Measurements from ENCODE around the gene GPRC5B. TPM values are rescaled to one million over a fixed set of nuclear protein-coding genes. Genes with fewer than 3 reads are reported as not detected.

Gene GPRC5B
- total RNA-seq, 1 experiment from 2014 or later, result 3.2 TPM

DNA sequence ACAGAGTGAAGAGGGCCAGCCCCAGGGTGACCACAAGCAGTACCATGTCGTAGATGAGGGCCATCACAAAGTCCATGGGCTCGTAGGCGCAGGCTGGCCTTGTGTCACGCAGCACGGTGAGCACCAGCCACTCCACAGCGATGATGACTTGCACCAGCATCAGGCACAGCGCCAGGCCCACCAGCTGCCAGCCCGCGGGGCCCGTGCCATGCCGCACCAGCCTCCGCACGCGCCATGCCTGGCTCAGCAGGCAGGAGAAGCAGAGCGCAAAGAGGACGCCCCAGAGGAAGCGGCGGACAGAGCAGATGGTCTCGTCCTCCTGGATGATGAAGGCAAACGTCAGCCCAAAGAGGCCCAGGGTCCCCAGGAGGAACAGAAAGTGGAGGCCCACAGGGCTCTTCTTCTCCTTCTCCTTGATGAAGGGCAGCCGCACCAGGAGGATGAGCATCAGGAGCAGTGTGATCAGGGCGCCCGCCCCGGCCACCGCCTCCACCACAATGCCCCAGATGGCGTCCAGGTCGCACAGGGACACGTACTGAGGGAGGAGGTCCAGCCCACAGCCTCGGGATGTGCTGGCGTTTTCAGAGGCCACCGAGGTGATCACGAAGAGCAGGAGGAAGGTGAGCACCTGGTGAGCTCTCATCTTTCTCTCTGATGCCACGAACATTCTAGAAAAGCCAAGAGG, 12.3 kb downstream of the GPRC5B start:
- DNase-seq (ENCODE audit: low read depth), result no peak

DNA sequence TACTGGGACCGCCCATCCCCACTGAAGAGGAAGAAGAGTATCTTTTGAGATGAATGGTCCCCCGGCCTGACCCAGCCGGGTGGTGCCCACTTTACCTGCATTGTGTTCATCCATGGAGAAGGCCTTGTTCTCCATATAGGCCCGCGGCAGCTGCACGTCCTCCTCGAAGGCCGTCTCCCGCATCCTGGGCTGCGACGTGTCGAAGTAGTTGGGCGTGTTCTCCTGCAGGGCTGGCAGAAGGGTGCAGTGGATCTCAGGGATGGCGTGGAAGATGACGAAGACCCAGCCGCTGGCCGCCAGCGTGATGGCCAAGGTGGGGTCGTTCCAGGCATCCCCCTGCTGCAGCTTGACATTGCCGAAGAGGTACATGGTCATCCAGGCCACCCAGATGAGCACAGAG, 12.9 kb downstream of the GPRC5B start:
- DNase-seq (ENCODE audit: low read depth), result no peak

DNA sequence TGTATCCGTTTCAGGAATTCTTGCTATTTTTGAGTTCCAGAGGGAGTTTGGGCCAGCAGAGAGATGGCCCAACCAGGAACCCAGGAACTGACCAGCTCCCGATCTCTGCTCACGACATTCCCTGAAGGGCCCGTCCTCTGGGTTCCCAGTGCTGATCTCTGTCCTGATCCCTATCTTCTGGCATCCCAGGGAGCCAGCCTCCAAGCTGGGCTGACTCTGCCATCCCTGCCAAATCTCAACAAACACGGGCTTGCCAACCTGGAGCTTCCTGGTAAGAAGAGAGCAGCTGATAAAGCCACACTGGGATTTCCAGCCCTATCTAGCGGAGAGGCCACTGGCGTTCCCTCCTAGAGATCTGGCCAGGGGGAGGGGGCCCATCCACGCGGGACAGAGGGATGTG, 16.2 kb downstream of the GPRC5B start:
- no peak for DNase-seq (ENCODE audit: low read depth)

DNA sequence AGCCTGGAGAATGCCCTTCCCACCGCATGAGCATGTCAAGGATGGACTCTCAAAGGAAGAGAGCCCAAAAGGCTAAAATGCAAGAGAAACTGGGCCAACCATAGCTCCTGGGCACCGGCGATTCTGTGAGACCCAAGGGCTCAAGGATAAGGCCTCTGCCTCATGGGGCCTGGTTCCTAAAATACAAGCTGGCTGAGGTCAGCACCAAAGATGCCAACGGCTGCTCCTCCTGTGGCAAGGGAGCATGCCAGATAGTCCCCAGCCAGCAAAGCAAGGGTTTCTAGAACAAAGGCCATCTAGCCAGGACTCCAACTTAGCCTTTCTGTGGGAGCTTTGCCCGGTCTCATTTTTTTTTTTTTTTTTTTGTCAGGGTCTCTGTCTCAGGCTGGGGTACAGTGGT, 20.1 kb downstream of the GPRC5B start:
- no peak for DNase-seq (ENCODE audit: low read depth)

DNA sequence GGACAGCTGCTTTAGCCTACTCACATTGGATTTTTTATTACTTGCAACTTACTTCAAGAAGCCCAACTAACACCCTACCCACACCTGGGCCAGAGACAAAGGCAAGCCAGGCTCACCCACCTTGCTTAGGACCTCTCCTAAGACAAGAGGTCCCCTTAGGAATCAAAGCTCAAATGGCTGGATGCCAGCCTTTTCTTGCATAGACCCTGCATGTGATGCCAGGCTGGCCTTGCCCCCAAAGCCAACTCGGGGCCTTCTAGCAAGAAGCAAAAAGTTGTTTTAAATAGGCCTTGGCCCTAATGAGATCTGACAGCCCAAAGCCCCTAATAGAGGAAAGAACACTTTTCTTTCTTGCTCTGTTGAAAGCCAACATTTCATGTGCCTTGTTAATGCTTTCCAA, 20.7 kb downstream of the GPRC5B start:
- DNase-seq (ENCODE audit: low read depth), result no peak

DNA sequence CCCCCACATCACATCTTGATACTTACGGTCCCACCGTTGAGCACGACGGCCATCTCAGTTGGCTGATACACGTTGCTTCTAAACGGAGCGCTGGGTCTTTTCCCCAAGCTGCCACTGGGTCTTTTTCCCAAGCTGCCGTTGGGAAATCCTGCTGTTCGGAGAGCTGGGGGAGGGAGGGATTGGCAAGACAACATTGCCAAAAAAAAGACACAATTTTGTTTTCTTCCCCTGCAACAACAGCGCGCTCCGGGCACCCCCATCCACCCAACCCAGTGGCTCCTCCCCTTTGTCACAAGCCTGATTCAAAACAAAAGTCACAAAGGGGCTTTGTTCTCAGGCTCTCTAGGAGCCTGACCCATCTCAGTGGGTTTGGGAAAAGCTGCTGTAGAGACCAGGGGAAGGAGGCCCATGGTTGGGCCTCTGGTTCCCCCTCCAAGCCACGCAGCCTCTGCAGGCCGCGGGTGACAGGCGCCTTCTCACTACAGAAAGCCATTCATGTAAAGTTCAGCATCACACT, 22.8 kb downstream of the GPRC5B start:
- no peak for DNase-seq (ENCODE audit: low read depth)

DNA sequence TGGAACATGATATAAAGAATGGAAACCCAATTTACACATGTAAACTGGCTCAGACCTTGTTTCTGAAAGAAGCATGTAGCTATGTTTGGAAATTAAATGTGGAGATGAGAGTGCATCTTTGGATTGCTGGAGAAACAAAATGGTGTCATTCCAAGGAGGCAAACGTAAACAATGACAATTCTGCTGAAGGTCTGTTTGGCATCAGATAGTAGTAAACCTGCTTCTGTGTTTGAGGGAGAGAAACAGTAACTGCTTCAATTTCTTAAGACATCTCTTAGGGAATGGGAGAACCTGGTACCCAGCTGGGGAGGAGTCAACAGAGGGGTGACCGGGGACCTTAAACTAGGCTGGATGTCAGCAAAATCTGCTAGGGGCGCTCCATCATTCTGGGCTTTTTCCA, 23.5 kb downstream of the GPRC5B start:
- no peak for DNase-seq (ENCODE audit: low read depth)

DNA sequence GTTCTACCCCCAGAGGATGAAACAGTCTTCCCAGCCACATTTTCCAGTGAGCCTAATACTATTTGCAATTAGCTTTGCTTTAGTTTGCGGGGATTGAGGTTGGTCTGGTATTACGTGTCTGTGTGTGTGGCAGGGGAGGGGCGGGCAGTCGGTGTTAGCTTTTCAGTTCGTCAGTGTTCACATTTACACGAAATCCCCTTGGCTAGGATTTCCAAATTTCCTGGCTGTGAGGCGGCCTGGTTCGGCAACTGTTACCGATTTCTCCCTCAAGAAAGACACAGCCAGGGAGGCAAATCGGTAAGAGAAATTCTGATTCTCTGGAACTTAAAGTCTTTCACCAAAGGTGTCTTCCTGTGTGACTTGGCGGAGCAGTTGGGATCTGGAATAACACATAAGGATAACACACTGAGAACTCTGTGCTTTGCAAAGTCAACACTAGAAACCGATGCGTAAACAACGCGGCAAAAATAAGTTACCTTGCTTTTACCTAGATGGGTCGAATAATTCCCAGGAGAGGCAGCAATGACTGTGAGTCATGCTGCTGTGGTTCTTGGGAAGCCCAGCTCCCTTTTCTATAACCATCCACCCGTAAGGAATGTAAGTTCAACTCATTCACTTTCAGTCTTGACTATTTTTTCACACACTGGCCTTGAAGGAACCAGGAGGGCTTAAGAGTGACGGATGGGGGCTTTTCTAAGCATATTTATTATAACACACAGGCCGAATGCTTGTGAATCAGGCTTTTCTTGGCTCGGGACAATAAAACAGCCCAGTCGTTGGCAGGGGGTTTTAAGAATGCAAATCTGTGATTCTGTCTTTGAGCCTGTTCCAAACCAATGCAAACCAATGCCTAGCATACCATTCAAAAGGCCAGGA, 24.2 kb downstream of the GPRC5B start:
- peak; percentile 75 for DNase-seq (ENCODE audit: low read depth)

DNA sequence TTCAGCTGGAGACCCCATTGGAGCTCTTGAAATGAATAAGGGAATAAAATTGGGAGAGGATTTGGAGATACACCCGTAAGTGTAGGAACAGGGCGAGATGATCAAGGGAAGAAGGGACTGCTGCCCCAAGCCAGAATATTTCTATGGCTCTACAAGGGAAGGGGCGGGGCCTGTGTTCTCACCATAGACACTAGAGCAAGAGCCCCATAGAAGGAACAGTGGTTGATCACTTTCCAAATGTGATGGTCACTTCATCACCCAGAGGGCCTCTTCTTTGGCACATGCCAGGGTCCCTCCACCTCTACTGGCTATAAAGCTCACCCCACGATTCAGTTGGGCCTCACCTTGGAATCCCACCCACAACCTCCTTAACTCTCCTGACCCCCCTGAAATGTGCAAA, 25.0 kb downstream of the GPRC5B start:
- no peak for DNase-seq (ENCODE audit: low read depth)

DNA sequence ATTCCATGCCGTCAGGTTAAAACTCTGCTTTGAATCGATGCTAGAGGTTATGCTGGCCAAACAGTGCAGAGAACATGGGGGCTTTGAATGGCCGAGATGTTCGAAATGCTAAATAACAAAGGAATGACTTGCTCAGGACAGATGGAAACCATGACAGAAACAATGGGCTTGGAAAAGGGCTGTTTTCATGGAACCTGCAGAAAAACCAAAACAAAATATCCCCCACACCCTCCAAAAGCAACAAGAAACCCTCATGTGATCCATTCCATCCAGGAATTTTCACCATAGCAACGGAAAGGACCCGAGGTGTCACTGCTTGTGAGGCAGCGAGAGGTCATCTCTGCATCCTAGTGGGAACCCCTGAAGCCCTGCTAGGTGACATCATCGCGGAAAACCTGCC, 25.5 kb downstream of the GPRC5B start:
- no peak for DNase-seq (ENCODE audit: low read depth)

DNA sequence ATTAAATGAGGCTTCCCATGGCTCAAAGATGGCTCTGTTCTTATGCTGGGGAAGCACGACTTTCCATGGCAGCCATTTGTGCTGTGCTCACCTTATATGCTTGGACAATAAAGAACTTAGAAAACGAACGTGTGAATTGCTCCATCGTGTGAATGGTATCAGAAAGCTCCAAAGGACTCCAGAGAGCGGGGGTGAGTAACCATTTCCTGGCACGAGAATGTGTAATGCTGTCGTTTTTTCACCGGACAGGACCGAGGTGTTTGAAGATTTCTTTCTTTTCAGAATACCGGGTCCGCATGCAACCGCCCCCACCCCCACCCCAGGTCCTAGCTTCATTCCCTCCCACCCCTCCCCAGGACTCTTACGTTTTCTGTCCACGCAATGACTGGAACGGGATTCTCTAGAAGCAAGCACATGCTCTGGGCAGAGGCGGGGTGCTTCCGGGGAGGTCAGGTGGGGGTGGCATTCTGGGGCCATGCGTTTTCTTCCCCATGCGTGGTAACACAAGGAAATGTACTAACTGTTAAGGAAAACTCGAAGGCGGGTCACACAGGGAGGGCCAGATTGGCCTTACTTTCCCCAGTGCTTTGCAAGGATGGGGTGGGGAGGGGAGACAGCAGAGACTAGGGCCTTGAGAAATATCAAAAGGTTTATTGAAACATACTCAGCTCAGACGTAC, 26.2 kb downstream of the GPRC5B start:
- DNase-seq (ENCODE audit: low read depth), result no peak

DNA sequence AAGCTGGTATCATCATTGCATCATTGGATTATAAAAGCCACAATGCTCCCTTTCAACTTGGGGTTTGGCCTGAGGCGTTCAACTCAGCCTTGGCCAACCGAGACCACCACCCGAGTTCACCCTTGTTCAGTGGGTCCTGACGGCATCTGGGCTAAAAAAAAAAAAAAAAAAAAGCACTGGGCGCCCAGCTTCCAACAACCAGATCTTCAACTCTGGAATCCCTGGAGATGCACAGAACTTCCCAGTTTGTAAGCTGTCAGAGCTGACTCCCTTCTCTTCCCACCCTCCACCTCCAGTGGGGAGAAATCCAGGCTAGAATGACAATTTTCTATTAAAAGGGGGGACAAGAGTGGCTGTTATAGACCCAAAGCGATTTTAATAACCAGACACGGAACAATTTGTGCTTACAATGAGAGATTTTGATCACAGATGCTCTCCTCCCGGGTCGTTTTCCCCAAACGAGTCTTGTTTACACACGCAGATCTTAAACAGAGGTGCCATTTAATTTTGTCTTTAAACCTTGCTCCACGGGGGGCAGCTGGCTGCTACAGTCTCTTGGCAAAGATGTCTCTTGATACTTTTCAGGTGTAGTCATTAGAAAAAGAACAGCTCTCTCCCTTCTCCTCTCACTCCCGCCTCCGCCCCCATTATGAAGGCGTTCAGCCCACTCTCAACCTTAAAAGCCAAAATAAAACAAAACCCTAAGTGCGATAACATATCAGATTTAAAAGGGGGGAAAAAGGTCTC, 26.9 kb downstream of the GPRC5B start:
- DNase-seq (ENCODE audit: low read depth), result no peak

DNA sequence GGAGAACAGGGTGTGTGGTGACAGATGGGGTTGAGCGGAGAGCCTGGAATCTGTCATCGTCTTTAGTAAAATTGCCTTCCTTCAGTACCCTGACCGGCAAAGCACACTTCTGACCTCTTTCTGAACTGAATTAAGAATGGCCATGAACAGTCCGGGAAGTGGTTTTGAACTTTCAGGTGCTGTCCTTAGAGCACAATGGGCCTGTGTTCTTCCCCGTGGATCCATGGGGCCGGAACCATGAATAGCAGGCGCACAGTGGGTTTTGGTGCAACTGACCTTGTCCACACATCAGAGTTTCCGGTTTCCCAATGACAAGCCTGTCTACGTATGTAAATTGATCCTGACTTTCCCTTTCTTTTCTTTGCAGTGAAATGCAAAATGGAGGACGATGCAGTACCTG, 28.5 kb downstream of the GPRC5B start:
- DNase-seq (ENCODE audit: low read depth), result no peak

DNA sequence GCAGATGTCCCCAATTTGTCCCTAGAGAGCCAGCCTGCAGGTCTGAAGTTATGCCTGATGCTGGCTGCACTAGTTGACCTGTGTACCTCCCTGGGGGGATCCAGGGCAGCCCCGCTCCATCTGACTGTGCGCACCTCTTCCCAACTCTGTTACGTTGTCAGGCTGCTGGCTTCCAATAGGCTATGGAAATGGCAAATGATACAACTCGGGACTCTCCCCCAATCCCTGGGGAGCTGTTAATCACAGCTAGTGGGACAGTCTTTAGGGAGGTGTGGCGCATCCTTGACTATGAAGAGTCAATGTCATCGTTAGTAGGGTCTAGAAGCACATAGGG, 30.1 kb downstream of the GPRC5B start:
- DNase-seq (ENCODE audit: low read depth), result no peak

DNA sequence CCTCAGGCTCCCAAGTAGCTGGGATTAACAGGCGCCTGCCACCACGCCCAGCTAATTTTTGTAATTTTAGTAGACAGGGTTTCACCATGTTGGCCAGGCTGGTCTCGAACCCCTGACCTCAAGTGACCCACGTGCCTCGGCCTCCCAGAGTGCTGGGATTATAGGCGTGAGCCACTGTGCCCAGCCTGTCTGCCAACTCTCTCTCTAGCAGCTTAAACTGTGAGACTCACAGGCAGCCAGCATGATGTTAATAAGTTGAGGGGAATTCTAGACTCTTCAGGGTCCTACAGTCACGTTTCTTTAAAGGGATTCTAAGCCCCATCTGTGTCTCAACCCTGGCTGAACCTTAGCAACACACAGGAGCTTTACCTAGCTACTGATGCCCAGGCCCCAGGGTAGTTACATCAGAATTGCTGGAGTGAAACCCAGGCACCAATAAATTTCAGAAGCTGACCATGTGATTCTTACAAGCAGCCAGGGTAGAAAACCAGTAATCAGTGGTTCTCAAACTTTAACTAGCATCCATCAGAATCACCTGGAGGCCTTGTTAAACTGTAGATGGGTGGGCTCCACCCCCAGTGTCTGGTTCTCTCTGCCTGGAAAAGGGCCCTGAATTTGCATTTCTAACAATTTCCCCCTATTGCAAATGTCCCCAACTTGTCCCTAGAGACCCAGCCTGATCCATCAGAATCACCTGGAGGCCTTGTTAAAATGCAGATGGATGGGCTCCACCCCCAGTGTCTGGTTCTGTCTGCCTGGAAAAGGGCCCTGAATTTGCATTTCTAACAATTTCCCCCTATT, 30.7 kb downstream of the GPRC5B start:
- no peak for DNase-seq (ENCODE audit: low read depth)

DNA sequence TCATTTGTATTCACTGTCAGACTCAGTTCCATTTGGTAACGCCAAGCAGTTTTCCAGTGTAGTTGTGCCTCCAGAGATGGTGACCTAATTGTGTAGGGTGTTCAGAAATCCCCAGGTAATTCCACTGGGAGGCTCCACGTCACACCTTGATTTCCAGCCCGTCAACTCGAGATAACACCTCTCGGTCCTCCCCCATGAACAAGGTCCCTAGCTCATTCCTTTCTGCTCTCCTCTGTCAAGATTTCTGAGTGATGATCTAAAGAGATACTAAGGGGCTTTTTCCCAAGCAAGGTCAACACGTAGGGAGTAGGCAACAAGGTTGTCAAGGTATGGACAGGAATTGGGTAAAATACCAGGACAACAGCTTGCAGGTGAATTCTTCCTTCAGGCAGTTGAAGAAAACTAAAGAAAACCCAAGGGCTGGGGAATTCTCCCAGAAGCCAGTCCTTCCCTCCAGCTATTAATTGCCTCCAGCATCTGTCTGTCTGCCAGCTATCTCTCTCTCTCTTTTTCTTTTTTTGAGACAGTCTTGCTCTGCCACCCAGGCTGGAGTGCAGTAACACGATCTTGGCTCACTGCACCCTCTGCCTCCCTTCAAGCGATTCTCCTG, 31.4 kb downstream of the GPRC5B start:
- DNase-seq (ENCODE audit: low read depth), result no peak

DNA sequence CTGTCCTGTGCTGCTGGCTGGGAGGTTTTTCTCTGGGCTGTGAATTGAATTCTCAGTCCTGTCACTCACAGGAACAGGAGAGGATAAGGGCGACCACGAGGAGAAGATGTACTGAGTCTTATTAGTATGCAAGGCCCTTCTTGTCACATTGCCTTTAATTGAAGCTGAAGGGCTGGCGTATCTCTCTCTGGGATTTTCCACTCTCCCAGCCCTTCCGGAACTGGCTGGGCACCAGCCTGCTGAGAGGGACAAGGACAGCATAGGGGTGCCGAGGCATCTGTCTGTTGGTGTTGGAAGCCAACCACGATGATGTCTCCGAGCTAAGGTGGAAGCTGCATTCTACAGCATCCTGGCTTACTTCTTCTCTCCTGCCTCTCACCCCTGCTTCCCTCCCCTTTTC, 33.2 kb downstream of the GPRC5B start:
- no peak for DNase-seq (ENCODE audit: low read depth)

DNA sequence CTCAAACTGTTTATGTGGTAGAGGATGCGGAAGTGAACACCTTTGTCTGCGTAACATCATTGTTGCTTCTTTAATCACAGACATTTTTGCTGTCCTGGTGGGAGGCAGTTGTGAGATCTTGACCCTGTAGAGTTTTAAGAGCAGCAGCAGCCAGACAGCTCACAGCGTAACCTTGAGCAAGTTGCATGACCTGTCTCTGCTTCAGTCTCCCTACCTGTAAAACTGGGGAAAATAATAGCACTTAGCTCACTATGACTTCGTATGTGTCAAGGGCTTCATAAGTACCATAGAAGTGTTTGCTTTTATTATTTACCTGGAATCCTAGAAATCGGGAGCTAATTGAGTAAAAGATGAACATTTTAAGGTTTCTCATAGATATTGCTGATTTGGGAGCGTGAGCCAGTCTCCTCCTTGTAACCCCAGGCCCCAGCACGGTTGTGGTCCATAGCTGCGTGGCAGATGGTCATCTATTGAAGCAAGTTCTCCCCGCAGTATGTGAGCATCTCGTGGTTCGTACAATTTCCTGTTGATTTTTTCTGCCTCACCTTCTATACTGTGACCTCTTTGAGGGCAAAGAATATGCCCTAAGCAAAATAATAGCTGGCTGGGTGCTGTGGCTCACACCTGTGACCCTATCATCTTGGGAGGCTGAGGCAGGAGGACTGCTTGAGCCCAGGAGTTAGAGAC, 34.4 kb downstream of the GPRC5B start:
- DNase-seq (ENCODE audit: low read depth), result no peak

DNA sequence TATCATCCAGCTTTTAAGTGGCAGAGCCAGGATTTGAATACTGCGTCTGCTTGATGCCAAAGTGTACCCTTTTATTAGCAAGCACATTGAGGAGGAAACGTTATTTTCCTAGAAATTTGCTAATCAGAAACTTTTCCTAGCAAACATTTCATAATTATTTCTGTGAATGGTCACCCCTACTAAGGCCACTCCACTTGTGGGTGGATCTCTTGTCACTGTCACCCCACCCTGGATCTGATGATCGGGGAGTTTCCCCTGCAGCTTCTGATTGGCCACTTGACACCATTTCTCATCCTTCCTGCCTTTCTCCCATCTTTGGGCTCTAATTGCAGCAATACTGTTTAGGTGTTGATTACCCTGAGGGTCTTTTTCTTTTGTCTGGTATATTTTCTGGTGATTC, 35.9 kb downstream of the GPRC5B start:
- no peak for DNase-seq (ENCODE audit: low read depth)

DNA sequence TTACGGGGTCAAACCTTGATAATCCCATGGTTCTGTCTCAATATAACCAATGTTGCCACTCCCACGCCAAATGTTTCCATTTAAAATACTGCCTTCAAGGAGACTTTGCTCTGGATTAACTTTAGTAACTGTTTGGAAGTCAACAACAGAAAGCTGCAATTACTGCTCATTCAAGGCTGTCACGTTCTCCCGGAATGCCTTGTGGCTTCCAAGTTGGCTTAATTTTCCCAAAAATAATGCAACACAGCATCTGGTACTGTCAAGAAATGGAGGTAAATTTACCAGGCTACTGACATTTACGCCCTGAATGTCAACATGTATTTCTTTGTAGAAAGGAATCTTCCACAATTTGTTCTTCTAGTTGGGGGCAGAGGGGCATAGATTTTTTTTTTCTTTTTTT, 38.2 kb downstream of the GPRC5B start:
- DNase-seq (ENCODE audit: low read depth), result no peak
